Esophagus muscularis mucosa (tissue), 3 donors: ENCODE results near the gene UCP3.

Experiments used
- CTCF ChIP-seq, 3 experiments: fragments of 200-600 bp in 2 of 3; fragments of 450-650 bp in 1 of 3; sonication (generic) in 2 of 3; IDR thresholded peaks; one replicate each; pipeline ENCODE4 v1.5.1; 2017 to 2019; ENCODE audit warnings: antibody characterized with exemption in 3 of 3, mild to moderate bottlenecking in 2 of 3, moderate library complexity in 1 of 3
- POLR2A ChIP-seq: fragments of 450-650 bp; IDR thresholded peaks from one replicate; pipeline ENCODE4 v1.6.1; 2017; ENCODE audit warnings: antibody characterized with exemption, moderate library complexity, mild to moderate bottlenecking, low read depth
- POLR2AphosphoS5 ChIP-seq, 2 donors: sonication (generic); formaldehyde crosslinking; IDR thresholded peaks; one replicate each; pipeline ENCODE4 v1.6.1; 2017; ENCODE audit warnings: antibody characterized with exemption in 2 of 2

- TF ChIP-seq POLR2A (no peak), CTCF (IDR thresholded peaks at IDR 0.05) (no peak), POLR2AphosphoS5 (IDR thresholded peaks at IDR 0.05) (no peak)
Observed at GRCh38 chr11:73956876-73957653, 51.8 kb downstream of the UCP3 start.
